ENCODE results near the gene SRSF4.

DNA sequence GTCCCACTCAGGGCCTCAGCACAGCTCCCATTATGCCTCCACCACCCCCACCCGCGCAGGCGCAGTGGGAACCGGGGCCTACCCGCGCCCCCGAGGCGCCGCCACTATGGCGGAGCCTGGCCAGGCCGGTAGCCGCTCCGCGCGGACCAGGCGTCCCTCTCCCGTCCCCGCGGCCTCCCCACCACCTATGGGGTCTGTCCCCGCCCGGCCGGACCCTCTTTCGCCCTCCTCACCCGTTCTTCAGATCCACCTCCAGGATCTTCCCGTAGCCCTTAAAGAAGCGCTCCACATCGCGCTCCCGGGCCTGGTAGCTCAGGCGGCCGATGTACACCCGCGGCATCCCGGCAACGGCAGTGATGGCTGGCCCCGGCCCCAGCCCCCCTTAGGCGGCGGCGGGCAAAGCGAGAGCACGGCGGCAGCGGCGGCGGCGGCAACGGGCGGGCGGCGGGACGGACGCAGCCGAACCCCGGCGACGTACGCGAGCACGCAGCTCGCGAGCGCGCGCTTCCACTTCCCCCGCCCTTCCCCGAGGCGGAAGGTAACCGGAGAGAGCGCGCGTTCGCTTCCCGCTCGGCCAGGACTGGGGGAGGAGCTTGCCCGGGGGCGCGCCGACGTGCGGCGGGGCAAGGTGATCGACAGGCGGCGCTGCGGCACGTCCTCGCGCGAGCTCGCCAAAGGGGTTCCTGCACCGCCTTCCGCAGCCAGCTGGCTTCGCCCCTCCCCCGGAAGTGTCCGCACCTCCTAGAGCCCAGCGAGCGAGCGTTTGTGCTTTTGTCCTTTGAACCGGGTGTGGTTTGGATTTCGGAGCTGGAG, at the start of gene SRSF4:
- TF ChIP-seq EZH2 (IDR thresholded peaks at IDR 0.05) (no peak), POLR2AphosphoS5 (IDR thresholded peaks at IDR 0.05; ENCODE audit: borderline replicate concordance, low read depth, low read length) (peak; percentile 88), FOXP2 (optimal IDR thresholded peaks at IDR 0.05; ENCODE audit: control extremely low read depth, extremely low read length, insufficient read depth) (no peak)

Measured in SK-N-MC (cell line).